GM12874 (cell line): ENCODE results near the gene GPAM.

Experiments used
- CTCF ChIP-seq: IDR thresholded peaks from 2 replicates; pipeline ENCODE4 v1.5.1; 2011; ENCODE audit warnings: low read depth, mild to moderate bottlenecking, control low read depth, low read length, moderate library complexity; ENCODE audit not compliant: insufficient read depth

Gene GPAM

DNA sequence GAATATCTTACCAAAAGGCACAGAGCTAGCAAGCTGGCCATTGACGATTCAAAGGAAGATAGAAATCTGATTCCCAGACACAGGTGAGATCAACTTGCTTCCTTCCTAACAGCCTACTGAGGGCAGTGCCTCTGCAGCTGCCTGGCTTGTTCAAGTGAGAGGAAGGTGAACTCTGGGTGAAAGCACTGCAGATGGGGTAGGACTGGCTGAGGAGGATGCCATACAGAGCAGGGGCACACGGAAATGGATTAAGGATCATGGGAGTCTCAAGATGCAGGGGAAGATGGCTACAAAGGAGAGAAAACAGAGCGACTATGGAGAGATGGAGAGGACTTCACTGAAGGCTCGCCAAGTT, 34.4 kb upstream of the GPAM start:
- TF ChIP-seq CTCF = no peak

GRCh38 chr10:112217386-112218035, 33.9 kb upstream of the GPAM start:
- TF ChIP-seq CTCF = no peak

GRCh38 chr10:112216966-112217365, 33.4 kb upstream of the GPAM start:
- TF ChIP-seq CTCF = no peak

DNA sequence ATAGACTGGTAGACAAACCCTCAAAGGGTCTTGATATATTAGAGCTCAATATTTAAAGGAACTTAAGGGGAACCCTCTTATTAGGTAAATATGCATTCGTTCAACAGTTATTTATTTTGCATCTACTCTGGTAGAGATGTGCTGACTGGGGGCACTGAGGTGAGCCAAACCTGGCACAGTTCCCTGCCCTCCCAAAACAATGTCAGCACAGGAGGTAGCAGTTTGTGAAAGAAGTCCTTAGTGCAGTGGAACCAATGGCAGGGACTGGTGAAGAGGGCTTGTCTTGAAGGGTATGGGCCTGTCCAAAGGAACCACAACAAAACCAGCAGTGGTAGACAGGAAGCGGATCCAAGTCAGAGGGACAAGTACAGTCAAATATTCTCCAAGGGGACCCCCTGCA, 32.6 kb upstream of the GPAM start:
- no peak for TF ChIP-seq CTCF

DNA sequence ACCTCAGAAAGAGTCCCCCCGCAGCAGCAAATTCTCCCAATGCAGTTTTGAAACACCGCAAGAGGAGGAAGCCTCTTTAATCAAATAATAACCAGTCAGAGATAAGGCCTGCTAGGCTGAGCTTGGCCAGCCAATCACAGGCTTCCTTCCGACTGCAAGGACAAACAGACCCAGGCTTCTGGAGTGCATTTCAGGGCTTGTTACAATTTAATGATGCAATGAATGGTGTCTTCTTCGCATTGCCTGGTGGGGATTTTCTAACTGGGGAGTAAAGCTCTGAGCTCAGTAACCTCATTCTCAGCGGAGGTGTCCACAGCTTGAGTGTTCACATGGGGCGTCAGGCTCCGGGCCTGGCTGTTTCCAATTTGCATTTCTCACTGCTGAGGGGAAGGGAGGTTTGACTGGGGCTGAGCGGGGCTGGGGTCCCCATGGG, 31.8 kb upstream of the GPAM start:
- no peak for TF ChIP-seq CTCF

DNA sequence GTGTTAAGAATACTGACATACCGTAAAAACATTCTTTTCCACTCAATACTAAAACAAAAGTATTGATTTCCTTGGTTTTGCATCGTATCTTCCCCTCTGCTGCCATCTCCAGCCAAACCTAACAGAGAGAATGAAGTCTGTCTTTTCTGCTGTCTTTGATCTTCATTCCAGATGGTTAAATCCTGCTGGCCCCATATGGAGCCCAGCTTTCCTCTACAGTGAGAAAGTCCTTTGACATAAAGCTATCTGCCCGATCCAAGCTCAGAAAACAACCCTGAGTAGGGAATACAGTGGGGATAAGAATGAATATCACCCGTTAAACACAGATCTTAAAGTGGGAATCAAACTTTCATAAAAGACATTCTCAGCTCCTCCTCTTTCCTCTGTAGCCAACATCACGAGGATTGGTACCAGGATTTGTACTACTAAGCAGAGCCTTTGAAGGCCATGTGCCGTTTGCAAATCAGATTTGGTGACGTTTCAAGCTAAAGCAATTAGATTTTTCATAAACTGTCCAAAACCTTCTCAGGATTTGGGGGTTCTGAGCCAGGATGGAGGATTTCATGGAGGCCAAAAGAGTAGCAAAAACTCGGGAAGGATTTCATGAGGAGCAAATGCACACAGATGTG, 30.8 kb upstream of the GPAM start:
- no peak for TF ChIP-seq CTCF

- no peak for TF ChIP-seq CTCF
Observed at GRCh38 chr10:112213836-112214235, 30.3 kb upstream of the GPAM start.
